Stimulated activated CD8-positive, alpha-beta memory T cell treated with anti-CD3 and anti-CD28 coated beads, Interleukin-15, amount 100 ng/mL, for 24 hours (primary cell): ENCODE results near the gene ABHD15.

Experiments used
- DNase-seq: peaks from one replicate; pipeline ENCODE4 v3.0.0-alpha.2; 2020; ENCODE audit warnings: low read depth

The ABHD15 gene

DNA sequence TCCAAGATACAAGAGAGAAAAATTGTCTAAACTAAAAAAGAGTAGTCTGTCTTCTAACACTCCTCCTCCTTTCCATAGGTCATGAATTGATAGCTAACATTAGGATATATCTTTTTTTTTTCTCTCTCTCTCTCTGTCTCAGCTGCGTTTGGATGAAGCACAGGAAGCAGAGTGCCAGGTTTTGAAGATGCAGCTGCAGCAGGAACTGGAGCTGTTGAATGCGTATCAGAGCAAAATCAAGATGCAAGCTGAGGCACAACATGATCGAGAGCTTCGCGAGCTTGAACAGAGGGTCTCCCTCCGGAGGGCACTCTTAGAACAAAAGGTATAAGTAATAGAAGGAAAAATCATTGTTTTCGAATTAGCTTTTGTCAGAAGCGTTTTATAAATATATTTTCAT, 32.9 kb downstream of the ABHD15 start:
- no peak for DNase-seq

DNA sequence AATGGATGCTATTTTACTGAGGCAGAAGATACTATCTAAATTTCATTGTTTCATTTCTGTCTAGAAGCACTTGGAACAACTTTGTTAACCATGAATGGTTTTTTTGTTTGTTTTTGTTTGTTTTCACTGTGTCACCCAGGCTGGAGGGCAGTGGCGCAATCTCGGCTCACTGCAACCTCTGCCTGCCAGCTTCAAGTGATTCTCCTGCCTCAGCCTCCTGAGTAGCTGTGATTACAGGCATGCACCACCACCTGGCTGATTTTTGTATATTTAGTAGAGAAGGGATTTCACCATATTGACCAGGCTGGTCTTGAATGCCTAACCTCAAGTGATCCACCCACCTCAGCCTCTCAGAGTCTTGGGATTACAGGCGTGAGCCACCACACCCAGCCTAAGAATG, 40.5 kb downstream of the ABHD15 start:
- DNase-seq, result no peak

DNA sequence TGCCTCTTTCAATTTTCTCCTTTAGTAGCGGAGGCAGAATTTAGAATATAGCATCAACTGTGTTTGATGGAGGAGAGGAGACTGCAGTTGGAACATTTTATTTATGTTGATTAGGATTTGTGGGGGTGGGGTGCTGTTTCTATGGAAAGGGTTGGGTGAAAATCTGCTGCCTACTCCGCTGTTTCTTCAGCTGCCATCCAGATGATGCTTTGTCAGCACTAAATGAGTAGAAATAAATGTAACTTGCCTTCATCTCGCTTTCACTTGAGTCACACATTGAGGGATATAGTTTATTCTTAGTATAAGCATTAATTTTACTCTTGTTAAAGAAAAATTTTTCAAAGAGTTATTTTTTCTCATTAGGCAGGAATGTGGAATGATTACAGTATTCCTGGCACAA, 42.1 kb downstream of the ABHD15 start:
- DNase-seq, result no peak

DNA sequence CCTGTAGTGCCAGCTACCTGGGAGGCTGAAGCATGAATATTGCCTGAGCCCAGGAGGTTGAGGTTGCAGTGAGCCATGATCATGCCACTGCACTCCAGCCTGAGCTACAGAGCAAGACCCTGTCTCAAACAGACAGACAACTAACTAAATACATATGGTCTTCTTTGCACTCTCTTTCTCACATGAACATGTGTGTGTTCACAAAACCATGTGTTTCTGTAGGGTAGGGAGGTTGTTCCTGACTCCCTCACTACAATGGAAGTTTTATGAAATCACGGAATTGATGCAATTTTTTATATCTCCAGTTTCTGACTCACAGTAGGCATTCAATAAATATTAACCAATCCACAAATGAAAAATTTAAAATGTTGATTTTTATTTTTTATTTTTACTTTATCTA, 48.5 kb downstream of the ABHD15 start:
- no peak for DNase-seq

DNA sequence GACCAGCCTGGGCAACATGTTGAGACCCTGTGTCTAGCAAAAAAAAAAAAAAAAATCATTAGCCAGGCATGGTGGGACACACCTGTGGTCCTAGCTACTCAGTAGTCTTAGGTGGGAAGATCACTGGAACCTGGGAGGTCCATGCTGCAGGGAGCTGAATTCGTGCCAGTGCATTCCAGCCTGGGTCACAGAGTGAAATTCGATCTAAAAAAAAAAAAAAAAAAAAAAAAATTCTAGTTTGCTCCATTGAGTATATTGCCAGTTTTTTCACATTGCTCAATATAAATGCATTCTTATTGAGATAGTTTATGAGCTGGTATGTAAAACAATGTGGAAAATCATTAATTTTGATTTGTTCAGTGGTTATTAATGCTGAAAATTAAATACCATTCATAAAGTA, 52.0 kb downstream of the ABHD15 start:
- DNase-seq, result no peak

DNA sequence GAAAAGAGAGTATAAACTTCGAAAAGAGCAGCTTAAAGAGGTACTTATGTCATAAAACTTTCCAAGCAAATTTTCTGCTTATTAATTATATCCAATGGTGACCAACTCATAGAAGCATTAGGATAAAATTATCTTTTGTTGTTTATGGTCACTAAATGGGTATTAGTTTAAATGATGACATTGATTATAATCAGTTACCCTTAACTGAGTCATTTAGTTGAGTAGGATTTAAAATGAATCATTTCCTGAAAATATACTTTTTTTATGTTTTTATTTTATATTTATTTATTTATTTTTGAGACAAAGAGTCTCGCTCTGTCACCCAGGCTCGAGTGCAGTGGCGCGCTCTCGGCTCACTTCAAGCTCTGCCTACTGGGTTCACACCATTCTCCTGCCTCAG, 55.9 kb downstream of the ABHD15 start:
- DNase-seq, result no peak
